ENCODE data around the gene TTC9. TPM values are rescaled to one million over a fixed set of nuclear protein-coding genes. Genes with fewer than 3 reads are reported as not detected.

The TTC9 gene
- total RNA-seq, 6 donors from 2014 or later, result 3.1 to 8.6 (median 6.2) TPM

GRCh38 chr14:70683983-70684382, 42.3 kb downstream of the TTC9 start:
- ATAC-seq (ENCODE audit: low FRiP score in 2 of 2) (no peak), DNase-seq (no peak)
- WGBS, 2 donors, result 65 to 66% methylated on average over 6 of the region's 6 CpGs
- Histone ChIP-seq H3K36me3 (no peaks in the 10 kb centered on the region), H3K4me3 (no peak overlapping the region), H3K27me3 (no peaks in the 10 kb centered on the region), H3K4me1 (no peaks in the 10 kb centered on the region), H3K27ac (no peak overlapping the region), H3K9me3 (no peaks in the 10 kb centered on the region)
- no peak for TF ChIP-seq POLR2A (IDR thresholded peaks at IDR 0.05)
- TF ChIP-seq EP300 (IDR thresholded peaks at IDR 0.05), result no peak
- TF ChIP-seq, protein P1, sequence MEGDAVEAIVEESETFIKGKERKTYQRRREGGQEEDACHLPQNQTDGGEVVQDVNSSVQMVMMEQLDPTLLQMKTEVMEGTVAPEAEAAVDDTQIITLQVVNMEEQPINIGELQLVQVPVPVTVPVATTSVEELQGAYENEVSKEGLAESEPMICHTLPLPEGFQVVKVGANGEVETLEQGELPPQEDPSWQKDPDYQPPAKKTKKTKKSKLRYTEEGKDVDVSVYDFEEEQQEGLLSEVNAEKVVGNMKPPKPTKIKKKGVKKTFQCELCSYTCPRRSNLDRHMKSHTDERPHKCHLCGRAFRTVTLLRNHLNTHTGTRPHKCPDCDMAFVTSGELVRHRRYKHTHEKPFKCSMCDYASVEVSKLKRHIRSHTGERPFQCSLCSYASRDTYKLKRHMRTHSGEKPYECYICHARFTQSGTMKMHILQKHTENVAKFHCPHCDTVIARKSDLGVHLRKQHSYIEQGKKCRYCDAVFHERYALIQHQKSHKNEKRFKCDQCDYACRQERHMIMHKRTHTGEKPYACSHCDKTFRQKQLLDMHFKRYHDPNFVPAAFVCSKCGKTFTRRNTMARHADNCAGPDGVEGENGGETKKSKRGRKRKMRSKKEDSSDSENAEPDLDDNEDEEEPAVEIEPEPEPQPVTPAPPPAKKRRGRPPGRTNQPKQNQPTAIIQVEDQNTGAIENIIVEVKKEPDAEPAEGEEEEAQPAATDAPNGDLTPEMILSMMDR (IDR thresholded peaks at IDR 0.05), result no peak
- no peak for TF ChIP-seq POLR2AphosphoS5 (IDR thresholded peaks at IDR 0.05)

- no peak for DNase-seq
- H3K36me3 ChIP-seq, result no peaks in the 10 kb centered on the region
- no peaks in the 10 kb centered on the region for H3K27me3 ChIP-seq
- no peak overlapping the region for H3K4me3 ChIP-seq
- no peaks in the 10 kb centered on the region for H3K9me3 ChIP-seq
- 87 to 88% methylated on average over 7 of the region's 7 CpGs for WGBS, 2 donors
- TF ChIP-seq POLR2AphosphoS5 (IDR thresholded peaks at IDR 0.05), result no peak
- ATAC-seq (ENCODE audit: low FRiP score in 2 of 2), result no peak
- no peaks in the 10 kb centered on the region for H3K4me1 ChIP-seq
- H3K27ac ChIP-seq, result no peak overlapping the region
Measured at GRCh38 chr14:70685474-70686197, 43.9 kb downstream of the TTC9 start.

GRCh38 chr14:70692210-70692609, 50.5 kb downstream of the TTC9 start:
- no peaks in the 10 kb centered on the region for H3K27me3 ChIP-seq
- 78 to 88% methylated on average over 10 of the region's 10 CpGs for WGBS, 2 donors
- peak overlapping the region in 3 of 4 donors; percentile 24 to 49 (median 42) for H3K27ac ChIP-seq
- no peak overlapping the region for H3K4me3 ChIP-seq
- H3K4me1 ChIP-seq, result peaks cover 0 to under 1% (median 0%) of the 10 kb centered on the region in 4 donors
- no peaks in the 10 kb centered on the region for H3K36me3 ChIP-seq
- peak in 1 of 2 donors; percentile 58 for DNase-seq
- no peaks in the 10 kb centered on the region for H3K9me3 ChIP-seq
- TF ChIP-seq POLR2AphosphoS5 (IDR thresholded peaks at IDR 0.05) (peak in 1 of 2 donors; percentile 8), POLR2A (IDR thresholded peaks at IDR 0.05) (no peak)
- TF ChIP-seq, protein P1 (IDR thresholded peaks at IDR 0.05), result no peak
- peak in 1 of 2 donors; percentile 78 for ATAC-seq (ENCODE audit: low FRiP score in 2 of 2)

DNA sequence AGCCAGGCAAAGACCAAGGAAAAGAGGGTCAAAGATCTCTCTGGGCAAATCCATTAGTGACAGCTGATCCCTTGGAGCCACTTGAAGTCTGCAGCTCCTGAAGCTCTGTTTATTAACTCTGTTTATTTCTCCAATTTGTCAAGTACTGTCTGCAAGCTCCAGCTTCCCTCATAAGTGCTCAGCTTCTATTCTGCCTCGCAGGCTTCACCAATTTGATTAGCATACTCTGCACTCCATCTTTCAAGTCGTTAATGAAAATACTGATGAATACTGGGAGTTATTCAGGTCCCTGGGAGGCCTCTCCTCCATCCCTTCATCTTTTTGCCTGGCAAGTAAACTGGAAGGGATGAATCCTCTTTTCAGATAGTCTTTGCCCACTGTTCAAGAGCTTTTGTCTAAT, 54.3 kb downstream of the TTC9 start:
- WGBS, 2 donors, result 60 to 69% methylated on average over 2 of the region's 2 CpGs
- H3K9me3 ChIP-seq, result no peaks in the 10 kb centered on the region

DNA sequence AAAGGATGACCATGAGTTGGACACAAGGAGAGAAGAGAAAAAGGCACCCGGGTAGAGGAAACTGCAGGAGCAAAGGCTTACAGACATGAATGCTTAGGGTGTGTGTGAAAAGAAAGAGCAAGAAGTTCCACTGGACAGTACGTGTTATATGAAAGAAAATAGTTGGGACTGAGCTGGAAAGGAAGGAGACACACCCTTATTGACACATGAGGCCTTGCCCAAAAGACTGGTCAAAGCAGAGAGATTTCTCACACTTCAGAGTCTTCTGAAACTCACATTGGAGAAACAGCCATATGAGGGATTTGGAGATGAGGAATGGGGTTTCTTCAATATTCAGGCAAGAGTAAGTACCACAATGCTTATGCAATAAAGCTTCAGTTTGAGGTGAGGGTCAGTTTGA, 56.0 kb downstream of the TTC9 start:
- Histone ChIP-seq H3K36me3 (no peaks in the 10 kb centered on the region), H3K4me1 (peaks cover 5 to 19% (median 8%) of the 10 kb centered on the region in 4 donors), H3K27me3 (no peaks in the 10 kb centered on the region), H3K9me3 (no peaks in the 10 kb centered on the region), H3K4me3 (no peak overlapping the region), H3K27ac (peak overlapping the region in 1 of 4 donors; percentile 8)
- TF ChIP-seq EP300 (IDR thresholded peaks at IDR 0.05) (no peak), POLR2A (IDR thresholded peaks at IDR 0.05) (no peak), POLR2AphosphoS5 (IDR thresholded peaks at IDR 0.05) (no peak)
- TF ChIP-seq, protein P1 (IDR thresholded peaks at IDR 0.05), result no peak
- DNase-seq, result no peak
- ATAC-seq (ENCODE audit: low FRiP score in 2 of 2), result no peak
- 52 to 56% methylated on average over 2 of the region's 2 CpGs for WGBS, 2 donors

More for the DNA sequence above, 54.3 kb downstream of the TTC9 start:
- no peak overlapping the region for H3K27ac ChIP-seq
- no peaks in the 10 kb centered on the region for H3K36me3 ChIP-seq
- no peak overlapping the region for H3K4me3 ChIP-seq
- TF ChIP-seq, protein P1 (IDR thresholded peaks at IDR 0.05), result no peak
- no peaks in the 10 kb centered on the region for H3K27me3 ChIP-seq
- no peak for ATAC-seq (ENCODE audit: low FRiP score in 2 of 2)
- peaks cover 5 to 18% (median 8%) of the 10 kb centered on the region in 4 donors for H3K4me1 ChIP-seq
- no peak for DNase-seq

All from upper lobe of left lung (tissue), 6 donors.